HG03457 (cell line): ENCODE measurements around the gene TRMT1.
A peak's percentile ranks its signal among the peaks of the same experiment; 100 is the strongest.
"Not testable (repeated sequence)": the region's sequence is repeated elsewhere in the genome, so short reads cannot be mapped to it uniquely, and the experiment has no call there.

Experiments
- ATAC-seq: cut with Tn5 transposase; IDR thresholded peaks from one replicate; pipeline ENCODE4 v1.9.1; 2021; ENCODE audit warnings: moderate number of reproducible peaks; ENCODE audit not compliant: unreplicated experiment

TRMT1 gene

GRCh38 chr19:13150931-13151604 is 34.5 kb upstream of the TRMT1 start:
- ATAC-seq: no peak

GRCh38 chr19:13150187-13150930 is 33.8 kb upstream of the TRMT1 start, which contains the start of the genes IER2 and STX10:
Gene IER2 (plus strand): TSS chr19:13150411. CDS start chr19:13153187, 2,776 bp downstream.
Gene STX10 (minus strand): TSS chr19:13150375. CDS start chr19:13150173, 202 bp downstream.
- ATAC-seq: peak; percentile 26

- no peak for ATAC-seq
Observed at GRCh38 chr19:13149628-13150186, 33.2 kb upstream of the TRMT1 start.

GRCh38 chr19:13149173-13149627 is 32.7 kb upstream of the TRMT1 start:
- ATAC-seq: not testable (repeated sequence)

GRCh38 chr19:13146763-13147563 is 30.4 kb upstream of the TRMT1 start:
- ATAC-seq: no peak

GRCh38 chr19:13139633-13140311 is 23.2 kb upstream of the TRMT1 start:
- no peak for ATAC-seq

- no peak for ATAC-seq
Observed at GRCh38 chr19:13138916-13139198, 22.3 kb upstream of the TRMT1 start.

GRCh38 chr19:13138171-13138915 is 21.8 kb upstream of the TRMT1 start:
- no peak for ATAC-seq

GRCh38 chr19:13137290-13137794 is 20.8 kb upstream of the TRMT1 start:
- ATAC-seq: no peak

- no peak for ATAC-seq
Observed at GRCh38 chr19:13135068-13136062, 18.8 kb upstream of the TRMT1 start.

GRCh38 chr19:13134626-13135025 is 18.1 kb upstream of the TRMT1 start:
- no peak for ATAC-seq

- ATAC-seq: no peak
Observed at GRCh38 chr19:13133241-13133870, 16.8 kb upstream of the TRMT1 start.

GRCh38 chr19:13132471-13133180 is 16.1 kb upstream of the TRMT1 start:
- no peak for ATAC-seq

GRCh38 chr19:13130886-13131490 is 14.4 kb upstream of the TRMT1 start:
- ATAC-seq: no peak

GRCh38 chr19:13129384-13129783 is 12.8 kb upstream of the TRMT1 start:
- ATAC-seq: no peak

- no peak for ATAC-seq
Observed at GRCh38 chr19:13128583-13128982, 12.0 kb upstream of the TRMT1 start.
